NCI-H460 (cell line): ENCODE data around the gene POLR2E. TPM values are rescaled to one million over a fixed set of nuclear protein-coding genes. Genes with fewer than 3 reads are reported as not detected.

Experiments used
- DNase-seq: peaks from one replicate; pipeline ENCODE4 v3.0.0-alpha.2; 2016; ENCODE audit warnings: low read depth; ENCODE audit errors: extremely low read depth
- total RNA-seq: library from RNA; depleted of rRNA; stranded (reverse); fragments of >200 nt; shearing (Covaris generic); gene quantifications from 2 replicates; pipeline ENCODE4 v1.2.3, GENCODE V29; 2014

POLR2E gene
- total RNA-seq, 1 experiment from 2014 or later, result 108 TPM

DNA sequence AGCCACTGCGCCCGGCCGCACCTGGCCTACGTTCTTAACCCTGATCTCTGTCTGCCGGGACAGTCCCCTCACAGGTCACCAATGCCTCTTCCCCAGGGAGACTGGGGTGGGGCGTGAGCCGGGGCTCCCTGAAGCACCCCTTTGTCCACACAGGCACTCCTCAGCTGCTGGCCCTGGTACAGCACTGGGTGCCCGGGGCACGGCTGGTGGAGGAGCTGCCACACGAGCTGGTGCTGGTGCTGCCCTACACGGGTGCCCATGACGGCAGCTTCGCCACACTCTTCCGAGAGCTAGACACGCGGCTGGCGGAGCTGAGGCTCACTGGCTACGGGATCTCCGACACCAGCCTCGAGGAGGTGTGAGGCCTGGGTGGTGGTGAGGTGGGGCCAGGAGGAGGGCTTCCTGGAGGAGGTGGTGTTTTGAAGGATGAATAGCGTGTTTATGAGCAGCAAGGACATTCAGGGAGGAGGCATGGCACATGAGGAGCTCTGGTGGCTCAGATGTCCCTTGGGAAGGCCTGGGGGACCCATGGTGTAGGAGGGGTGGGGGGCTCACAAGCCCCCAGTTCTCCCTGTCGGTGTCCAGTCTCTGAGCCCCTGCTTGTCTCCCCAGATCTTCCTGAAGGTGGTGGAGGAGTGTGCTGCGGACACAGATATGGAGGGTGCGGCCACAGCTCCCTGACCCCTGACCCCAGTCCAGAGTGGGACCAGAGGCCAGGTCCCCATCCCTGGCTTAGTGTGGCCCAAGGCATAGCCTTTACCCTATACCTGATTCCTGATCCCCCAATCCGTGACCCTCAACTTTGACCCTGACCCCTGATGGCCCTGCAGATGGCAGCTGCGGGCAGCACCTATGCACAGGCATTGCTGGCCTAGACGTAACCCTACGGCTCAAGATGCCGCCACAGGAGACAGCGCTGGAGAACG, 41.7 kb downstream of the POLR2E start:
- no peak for DNase-seq

DNA sequence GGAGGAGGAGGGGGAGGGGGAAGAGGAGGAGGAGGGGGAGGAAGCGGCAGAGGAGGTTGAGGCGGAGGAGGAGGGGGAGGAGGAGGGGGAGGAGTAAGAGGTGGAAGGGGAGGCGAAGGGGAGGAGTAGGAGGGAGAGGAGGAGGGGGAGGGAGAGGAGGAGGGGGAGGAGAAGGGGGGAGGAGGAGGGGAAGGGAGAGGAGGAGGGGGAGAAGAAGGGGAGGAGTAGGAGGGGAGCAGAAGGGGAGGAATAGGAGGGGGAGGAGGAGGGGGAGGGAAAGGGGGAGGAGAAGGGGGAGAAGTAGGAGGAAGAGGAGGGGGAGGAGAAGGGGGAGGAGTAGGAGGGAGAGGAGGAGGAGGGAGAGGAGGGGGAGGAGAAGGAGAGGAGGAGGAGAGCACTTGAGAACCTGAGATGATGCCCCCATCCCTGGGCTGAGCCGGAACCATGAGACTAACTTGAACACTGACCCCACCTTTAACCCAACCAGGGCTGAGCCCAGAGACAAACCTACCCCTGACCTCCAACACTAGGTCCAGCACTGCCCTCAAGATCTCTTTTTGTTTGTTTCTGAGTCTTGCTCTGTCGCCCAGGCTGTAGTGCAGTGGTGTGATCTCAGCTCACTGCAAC, 42.7 kb downstream of the POLR2E start:
- no peak for DNase-seq

DNA sequence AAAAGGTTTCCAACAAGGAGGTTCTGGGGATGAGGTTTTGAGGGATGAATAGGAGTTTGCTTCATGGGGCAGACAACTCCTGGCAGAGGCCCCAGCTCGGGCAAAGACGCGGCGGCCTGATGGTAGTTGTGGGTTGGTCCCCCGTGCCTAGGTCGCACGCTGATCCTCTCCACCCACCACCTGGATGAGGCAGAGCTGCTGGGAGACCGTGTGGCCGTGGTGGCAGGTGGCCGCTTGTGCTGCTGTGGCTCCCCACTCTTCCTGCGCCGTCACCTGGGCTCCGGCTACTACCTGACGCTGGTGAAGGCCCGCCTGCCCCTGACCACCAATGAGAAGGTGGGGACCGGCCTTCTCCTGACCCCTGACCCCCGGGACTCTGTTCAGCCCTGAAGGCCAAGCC, 43.4 kb downstream of the POLR2E start:
- DNase-seq, result no peak

DNA sequence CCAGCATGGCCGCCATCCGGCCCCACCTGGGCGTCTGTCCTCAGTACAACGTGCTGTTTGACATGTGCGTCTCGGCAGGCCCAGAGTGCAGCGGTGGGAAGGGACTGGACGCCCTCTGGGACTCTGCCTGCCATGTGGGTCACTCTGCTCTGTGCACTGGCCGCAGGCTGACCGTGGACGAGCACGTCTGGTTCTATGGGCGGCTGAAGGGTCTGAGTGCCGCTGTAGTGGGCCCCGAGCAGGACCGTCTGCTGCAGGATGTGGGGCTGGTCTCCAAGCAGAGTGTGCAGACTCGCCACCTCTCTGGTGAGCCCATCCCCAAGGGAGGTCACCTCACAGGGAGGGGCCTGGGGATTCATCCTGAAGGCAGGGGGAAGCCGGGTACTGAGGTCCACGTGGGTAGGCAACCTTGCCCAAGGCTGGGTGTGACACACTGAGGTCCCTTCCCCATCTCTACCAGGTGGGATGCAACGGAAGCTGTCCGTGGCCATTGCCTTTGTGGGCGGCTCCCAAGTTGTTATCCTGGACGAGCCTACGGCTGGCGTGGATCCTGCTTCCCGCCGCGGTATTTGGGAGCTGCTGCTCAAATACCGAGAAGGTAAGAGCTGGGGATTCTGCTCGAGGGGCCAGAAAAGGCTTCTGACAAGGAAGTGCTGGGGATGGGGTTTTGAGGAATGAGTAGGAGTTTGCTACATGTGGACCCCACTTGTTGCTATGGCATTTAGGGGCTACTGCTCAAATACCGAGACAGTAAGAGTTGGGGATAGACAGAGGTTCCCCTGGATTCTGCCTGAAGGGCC, 44.0 kb downstream of the POLR2E start:
- no peak for DNase-seq

DNA sequence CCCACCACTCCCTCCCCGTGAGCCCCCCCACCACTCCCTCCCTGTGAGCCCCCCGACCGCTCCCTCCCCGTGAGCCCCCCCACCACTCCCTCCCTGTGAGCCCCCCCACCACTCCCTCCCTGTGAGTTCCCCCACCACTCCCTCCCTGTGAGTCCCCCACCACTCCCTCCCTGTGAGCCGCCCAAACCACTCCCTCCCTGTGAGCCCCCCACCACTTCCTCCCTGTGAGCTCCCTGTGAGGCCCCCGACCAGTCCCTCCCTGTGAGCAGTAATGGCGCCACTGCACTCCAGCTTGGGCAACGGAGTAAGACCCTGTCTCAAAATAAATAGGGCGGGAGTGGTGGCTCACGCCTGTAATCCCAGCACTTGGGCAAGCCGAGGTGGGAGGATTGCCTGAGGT, 45.4 kb downstream of the POLR2E start:
- no peak for DNase-seq

DNA sequence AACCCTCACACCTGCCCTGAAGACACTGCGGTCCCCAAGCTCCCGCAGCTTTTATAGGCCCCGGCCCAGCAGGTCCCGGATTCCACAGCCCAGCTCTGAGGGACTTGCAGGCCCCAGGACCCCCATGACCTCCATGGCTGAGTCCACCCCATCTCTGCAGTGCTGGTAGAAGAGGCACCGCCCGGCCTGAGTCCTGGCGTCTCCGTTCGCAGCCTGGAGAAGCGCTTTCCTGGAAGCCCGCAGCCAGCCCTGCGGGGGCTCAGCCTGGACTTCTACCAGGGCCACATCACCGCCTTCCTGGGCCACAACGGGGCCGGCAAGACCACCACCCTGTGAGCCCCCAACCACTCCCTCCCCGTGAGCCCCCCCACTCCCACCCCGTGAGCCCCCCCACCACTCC, 46.1 kb downstream of the POLR2E start:
- DNase-seq, result no peak

DNA sequence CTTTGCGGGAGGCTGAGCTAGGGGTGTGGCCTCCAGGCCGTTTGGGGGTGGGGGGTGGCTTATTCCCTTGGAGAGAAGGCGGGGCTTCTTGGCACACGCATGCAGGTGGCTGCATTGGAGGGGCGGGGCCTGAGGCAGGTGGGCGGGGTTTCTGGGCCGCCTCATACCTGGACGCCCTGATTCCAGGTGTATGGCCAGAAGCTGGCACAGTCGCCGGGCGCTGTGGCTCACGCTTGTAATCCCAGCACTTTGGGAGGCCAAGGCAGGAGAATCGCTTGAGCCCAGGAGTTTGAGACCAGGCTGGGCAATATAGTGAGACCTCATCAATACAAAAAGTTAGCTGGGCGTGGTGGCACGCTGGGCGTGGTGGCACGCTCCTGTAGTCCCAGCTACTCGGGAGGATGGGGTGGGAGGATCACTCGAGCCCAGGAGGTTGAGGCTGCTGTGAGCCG, 47.5 kb downstream of the POLR2E start:
- no peak for DNase-seq

DNA sequence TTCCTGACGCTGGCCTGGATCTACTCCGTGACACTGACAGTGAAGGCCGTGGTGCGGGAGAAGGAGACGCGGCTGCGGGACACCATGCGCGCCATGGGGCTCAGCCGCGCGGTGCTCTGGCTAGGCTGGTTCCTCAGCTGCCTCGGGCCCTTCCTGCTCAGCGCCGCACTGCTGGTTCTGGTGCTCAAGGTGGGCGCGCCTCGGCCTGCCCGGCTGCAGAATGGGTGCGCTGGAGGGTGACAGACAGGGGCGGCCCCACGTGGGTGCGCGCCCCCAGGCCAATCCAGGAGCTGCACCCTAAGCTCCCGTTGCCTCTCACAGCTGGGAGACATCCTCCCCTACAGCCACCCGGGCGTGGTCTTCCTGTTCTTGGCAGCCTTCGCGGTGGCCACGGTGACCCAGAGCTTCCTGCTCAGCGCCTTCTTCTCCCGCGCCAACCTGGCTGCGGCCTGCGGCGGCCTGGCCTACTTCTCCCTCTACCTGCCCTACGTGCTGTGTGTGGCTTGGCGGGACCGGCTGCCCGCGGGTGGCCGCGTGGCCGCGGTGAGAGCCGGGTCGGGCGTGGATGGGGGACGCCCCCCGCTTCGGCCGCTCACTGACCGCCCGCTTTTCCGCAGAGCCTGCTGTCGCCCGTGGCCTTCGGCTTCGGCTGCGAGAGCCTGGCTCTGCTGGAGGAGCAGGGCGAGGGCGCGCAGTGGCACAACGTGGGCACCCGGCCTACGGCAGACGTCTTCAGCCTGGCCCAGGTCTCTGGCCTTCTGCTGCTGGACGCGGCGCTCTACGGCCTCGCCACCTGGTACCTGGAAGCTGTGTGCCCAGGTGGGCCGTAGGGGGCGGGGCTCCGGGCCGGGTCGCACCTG, 48.1 kb downstream of the POLR2E start:
- DNase-seq, result no peak

DNA sequence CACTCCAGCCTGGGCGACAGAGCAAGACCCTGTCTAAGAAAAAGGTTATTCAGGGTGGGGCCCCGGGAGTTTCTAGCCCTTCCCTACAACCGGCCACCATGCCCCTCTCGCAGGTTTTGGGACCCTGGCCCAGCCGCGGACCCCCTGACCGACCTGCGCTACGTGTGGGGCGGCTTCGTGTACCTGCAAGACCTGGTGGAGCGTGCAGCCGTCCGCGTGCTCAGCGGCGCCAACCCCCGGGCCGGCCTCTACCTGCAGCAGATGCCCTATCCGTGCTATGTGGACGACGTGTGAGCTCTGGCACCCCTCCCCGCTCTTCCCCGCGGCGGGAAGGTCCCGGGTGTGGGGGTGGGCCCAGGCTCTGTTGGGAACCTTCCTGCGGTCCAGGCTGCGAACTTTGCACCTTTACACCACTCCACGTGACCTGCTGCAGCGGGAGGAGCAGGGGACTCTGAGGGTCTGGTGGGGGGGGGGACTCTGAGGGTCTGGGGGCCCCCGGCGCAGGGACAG, 49.0 kb downstream of the POLR2E start:
- DNase-seq, result no peak

DNA sequence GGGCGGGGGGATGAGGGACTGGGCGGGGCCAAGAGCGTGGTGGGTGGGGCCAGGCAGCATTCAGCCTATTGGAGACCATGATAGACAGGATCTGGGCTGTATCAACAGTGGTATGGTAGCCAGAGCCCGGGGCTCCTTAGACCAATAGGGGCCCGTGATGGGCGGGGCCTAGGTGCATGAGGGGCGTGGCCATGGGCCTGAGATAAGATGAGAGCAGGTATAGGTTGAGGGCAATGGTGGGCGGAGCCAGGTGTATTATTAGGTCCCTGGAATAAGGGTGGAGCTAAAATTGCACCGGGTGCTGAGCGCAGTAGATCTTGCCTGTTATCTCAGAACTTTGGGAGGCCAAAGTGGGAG, 50.0 kb downstream of the POLR2E start:
- peak; percentile 63 for DNase-seq

DNA sequence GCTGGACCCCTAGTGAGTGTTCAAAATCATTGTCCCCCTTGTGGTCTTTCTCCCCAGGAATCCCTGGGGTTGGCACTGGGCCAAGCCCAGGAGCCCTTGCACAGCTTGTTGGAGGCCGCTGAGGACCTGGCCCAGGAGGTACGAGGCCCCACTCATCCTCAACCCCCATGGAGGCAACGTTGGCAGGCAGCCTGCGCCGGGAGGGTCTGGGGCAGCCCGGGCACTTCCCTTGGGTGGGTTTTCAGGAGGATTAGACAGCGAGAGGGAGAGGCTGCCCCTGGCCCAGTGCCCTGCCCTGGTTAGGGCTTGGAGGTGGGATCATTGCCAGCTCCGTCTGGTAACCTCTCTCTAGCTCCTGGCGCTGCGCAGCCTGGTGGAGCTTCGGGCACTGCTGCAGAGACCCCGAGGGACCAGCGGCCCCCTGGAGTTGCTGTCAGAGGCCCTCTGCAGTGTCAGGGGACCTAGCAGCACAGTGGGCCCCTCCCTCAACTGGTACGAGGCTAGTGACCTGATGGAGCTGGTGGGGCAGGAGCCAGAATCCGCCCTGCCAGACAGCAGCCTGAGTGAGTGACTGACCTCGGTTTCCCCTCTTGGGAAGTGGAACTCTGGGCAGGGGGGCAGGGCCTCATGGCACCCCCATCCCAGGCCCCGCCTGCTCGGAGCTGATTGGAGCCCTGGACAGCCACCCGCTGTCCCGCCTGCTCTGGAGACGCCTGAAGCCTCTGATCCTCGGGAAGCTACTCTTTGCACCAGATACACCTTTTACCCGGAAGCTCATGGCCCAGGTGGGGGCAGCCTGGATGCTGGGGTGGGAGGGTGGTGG, 52.3 kb downstream of the POLR2E start:
- DNase-seq, result peak; percentile 38

DNA sequence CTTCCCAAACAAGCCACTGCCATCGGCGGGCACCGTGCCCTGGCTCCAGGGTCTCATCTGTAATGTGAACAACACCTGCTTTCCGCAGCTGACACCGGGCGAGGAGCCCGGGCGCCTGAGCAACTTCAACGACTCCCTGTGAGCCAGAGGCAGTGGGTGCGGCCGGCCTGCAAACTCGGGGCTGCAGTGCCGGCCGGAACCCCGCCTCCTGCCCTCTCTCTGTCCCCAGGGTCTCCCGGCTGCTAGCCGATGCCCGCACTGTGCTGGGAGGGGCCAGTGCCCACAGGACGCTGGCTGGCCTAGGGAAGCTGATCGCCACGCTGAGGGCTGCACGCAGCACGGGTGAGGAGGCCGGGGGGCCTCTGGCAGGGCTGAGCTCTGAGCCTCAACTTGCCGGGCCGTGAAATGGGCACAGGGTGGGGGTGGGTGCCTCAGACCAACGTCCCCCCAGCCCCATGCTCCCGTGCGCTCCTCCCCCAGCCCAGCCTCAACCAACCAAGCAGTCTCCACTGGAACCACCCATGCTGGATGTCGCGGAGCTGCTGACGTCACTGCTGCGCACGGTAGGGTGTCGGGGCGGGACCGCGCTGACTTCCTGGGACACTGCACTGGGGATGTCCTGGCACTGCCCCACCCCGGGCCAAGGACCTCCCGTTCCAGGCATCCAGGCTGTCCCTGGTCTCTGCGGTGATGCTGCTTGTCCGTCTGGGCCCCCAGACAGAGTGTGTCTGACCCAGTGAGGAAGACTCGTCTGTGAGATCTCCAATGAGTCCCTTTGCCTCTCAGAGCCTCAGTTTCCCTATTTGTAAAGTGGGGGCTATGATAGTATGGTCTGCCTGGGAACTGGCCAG, 53.1 kb downstream of the POLR2E start:
- peak; percentile 94 for DNase-seq

DNA sequence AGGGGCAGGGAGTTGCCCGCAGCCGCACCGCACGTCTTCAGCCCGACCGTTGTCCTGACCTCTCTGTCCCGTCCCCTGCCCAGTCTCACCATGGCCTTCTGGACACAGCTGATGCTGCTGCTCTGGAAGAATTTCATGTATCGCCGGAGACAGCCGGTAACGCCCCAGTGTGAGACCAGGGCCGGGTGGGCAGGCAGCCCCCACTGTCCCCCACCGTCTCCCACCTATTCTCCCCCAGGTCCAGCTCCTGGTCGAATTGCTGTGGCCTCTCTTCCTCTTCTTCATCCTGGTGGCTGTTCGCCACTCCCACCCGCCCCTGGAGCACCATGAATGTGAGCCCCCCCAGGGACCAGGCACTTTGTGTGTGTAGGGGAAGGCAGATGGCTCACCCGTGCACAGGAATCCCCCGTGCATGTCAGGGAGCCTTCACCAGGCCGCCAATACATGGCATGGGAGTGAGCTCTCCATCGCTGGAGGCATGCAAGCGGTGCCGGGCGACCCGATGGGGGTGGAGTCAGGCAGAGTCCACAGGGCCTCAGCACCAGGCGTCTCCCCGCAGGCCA, 53.8 kb downstream of the POLR2E start:
- DNase-seq, result no peak

DNA sequence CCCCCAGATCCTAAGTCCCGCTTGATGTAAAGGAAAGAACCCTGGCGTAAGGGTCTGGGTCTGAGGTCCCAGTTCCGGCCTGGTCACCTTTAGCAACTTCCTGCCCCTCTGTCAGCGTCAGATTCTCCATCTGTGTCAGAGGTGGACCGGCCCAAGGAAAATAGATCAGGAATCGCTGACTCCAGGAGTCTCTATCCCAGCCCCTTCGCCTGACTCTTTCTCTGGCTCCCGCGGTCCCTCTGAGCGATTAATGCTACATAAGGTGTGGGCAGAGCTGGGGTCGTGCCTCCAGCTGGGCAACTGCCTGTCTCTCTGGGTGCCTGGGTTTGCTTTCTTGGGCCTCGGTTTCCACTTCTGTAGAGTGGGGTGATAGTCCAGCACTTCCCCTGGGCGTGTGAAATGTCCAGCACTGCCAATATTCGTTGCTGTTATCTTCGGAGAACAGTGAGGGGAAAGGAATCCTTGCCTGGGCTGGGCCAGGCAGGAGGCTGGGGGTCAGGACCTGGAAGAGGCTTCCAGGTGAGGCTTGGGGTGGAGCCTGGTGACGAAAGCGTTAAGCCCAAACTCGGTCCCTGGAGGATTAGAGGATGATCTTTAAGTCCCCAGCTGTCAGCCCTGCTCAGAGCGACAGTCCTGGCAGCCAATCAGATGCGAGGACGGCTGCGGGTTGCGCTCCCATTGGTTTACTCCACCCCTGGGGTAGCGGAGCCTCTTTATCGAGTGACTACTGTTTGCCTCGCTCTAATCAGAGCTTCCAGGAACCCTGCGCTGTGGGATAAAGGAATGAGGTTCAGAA, 54.5 kb downstream of the POLR2E start:
- DNase-seq, result peak; percentile 88

DNA sequence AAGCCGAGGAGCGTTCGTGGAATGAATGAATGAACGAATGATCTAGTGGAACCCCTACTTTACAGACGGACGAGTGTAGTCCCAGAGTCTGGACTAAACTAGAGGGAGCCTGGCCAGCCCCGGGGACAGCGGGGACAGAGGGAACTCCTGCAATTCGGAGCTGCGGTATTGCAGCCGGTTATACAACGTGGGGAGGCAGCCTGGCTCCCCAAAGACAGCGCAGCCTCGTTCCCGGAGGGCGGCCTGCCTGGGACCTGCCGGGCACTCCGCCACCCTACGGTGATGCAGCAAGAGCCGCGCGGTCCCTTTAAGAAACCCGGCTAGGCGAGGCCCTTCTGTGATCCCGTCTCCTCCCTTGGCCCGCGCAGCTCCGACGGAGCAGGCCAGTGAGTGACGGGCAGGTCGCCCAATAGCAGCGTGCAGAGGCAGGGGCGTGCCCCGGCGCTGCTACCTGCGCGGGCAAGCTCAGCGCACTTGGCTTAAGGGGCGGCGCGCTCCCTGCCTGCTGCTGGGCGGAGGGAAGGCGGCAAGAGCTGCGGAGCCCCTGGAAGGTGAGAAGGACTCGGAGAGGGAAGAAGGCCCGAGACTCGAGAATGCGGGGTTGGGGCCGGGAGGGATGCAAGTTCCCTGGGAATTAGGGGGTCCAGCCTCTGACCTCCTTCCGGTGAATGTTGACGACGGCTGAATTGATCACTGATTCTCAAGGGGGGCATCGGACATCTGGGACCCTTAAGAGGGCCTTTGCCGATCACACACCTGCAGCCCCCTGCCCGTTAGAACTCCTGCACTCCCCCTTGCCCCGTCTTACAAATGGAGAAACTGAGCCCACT, 55.3 kb downstream of the POLR2E start, which contains the start of gene ABCA7:
ABCA7 (plus strand) TSS at position 462 of the 830 bp plus-strand sequence. CDS start 1,255 bp downstream, outside the sequence.
- peak; percentile 91 for DNase-seq

DNA sequence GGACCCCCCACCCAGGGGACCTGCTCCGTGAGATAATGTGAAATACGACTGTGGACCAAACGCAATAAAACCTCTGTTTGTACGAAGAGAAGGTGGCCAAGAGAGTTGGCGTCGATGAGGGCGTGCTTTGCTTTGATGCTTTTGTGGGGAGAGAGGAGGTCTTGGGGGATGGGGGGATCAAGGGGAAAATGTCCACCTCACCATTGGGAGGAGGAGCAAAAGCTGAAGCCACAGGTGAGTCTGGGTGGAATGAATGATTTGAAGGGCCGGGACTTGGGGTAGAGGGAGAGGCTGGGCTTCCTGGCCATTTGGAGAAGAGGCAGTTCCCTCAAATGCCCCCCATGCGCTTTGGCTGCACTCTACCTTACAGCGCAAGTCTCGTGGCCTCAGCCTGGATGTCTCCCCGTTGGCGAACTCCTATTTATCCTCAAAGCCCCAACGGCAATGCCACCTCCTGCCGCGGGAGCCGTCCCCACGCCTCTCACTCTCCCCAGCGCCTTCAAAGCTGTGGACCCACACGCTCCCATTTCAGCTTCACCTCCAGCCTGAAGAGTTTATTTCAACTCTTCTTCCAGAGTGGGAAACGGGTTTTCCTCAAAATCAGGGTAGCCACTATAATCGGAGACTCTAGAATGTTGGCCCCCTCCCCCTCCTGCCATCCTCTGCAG, 56.1 kb downstream of the POLR2E start:
- no peak for DNase-seq
